ENCODE data around the gene PIWIL4. TPM values are rescaled to one million over a fixed set of nuclear protein-coding genes. Genes with fewer than 3 reads are reported as not detected.
A peak's percentile ranks its signal among the peaks of the same experiment; 100 is the strongest.
"Not testable (repeated sequence)": the region's sequence is repeated elsewhere in the genome, so short reads cannot be mapped to it uniquely, and the experiment has no call there.

The PIWIL4 gene
- total RNA-seq, 1 donor from 2014 or later, result 0.78 TPM

- ATAC-seq (ENCODE audit: poor library complexity) (no peak), DNase-seq (peak; percentile 53)
- intact Hi-C loops (cut with DNase I), result no loop called here
These were observed 21.7 kb upstream of the PIWIL4 start for GRCh38 chr11:94545264-94546161.

- ATAC-seq (ENCODE audit: poor library complexity) (no peak), DNase-seq (no peak)
- intact Hi-C loops (cut with DNase I), result no loop called here
These were observed 21.1 kb upstream of the PIWIL4 start for GRCh38 chr11:94546162-94546470.

- no peak for DNase-seq
- ATAC-seq (ENCODE audit: poor library complexity), result no peak
- intact Hi-C loops (cut with DNase I), result no loop called here
These were observed 20.3 kb upstream of the PIWIL4 start for GRCh38 chr11:94546886-94547285.

GRCh38 chr11:94549146-94549545, 18.0 kb upstream of the PIWIL4 start:
- no peak for DNase-seq
- ATAC-seq (ENCODE audit: poor library complexity), result no peak
- intact Hi-C loops (cut with DNase I), result no loop called here

GRCh38 chr11:94550513-94550912, 16.7 kb upstream of the PIWIL4 start:
- DNase-seq (no peak), ATAC-seq (ENCODE audit: poor library complexity) (no peak)
- intact Hi-C loops (cut with DNase I), result no loop called here

GRCh38 chr11:94553938-94554337, 13.2 kb upstream of the PIWIL4 start:
- no peak for DNase-seq

GRCh38 chr11:94555752-94556329, 11.3 kb upstream of the PIWIL4 start:
- DNase-seq; intact Hi-C loops (cut with DNase I); ATAC-seq (ENCODE audit: poor library complexity): not testable (repeated sequence)

More at GRCh38 chr11:94553938-94554337, 13.2 kb upstream of the PIWIL4 start:
- intact Hi-C loops (cut with DNase I), result no loop called here
- ATAC-seq (ENCODE audit: poor library complexity), result no peak

- ATAC-seq (ENCODE audit: poor library complexity) (no peak), DNase-seq (no peak)
- intact Hi-C loops (cut with DNase I), result no loop called here
These were observed 9.7 kb upstream of the PIWIL4 start for GRCh38 chr11:94557421-94557820.

GRCh38 chr11:94557992-94558391, 9.2 kb upstream of the PIWIL4 start:
- intact Hi-C loops (cut with DNase I), result no loop called here
- no peak for ATAC-seq (ENCODE audit: poor library complexity)
- no peak for DNase-seq

GRCh38 chr11:94558468-94558867, 8.7 kb upstream of the PIWIL4 start:
- intact Hi-C loops (cut with DNase I), result no loop called here
- no peak for DNase-seq
- ATAC-seq (ENCODE audit: poor library complexity), result no peak

GRCh38 chr11:94558932-94559331, 8.2 kb upstream of the PIWIL4 start:
- no peak for DNase-seq
- ATAC-seq (ENCODE audit: poor library complexity), result no peak
- intact Hi-C loops (cut with DNase I), result no loop called here

- intact Hi-C loops (cut with DNase I), result no loop called here
- no peak for DNase-seq
- ATAC-seq (ENCODE audit: poor library complexity), result no peak
These were observed 7.8 kb upstream of the PIWIL4 start for GRCh38 chr11:94559361-94559760.

GRCh38 chr11:94560834-94561233, 6.3 kb upstream of the PIWIL4 start:
- ATAC-seq (ENCODE audit: poor library complexity), result no peak
- intact Hi-C loops (cut with DNase I), result loop anchor here (5.0 kb wide), 1 partner anchor 44 kb away; no protein-coding TSS in a partner anchor
- DNase-seq, result no peak

GRCh38 chr11:94563176-94563847, 3.9 kb upstream of the PIWIL4 start:
- ATAC-seq (ENCODE audit: poor library complexity) (peak; percentile 95), DNase-seq (no peak)
- intact Hi-C loops (cut with DNase I), result loop anchor here (5.0 kb wide), 1 partner anchor 46 kb away; no protein-coding TSS in a partner anchor

GRCh38 chr11:94563848-94564467, 3.2 kb upstream of the PIWIL4 start:
- intact Hi-C loops (cut with DNase I), result loop anchor here (5.0 kb wide), 1 partner anchor 47 kb away; no protein-coding TSS in a partner anchor
- no peak for ATAC-seq (ENCODE audit: poor library complexity)
- no peak for DNase-seq

- no peak for DNase-seq
- intact Hi-C loops (cut with DNase I), result no loop called here
These were observed 1.0 kb downstream of the PIWIL4 start for GRCh38 chr11:94568200-94568599.

GRCh38 chr11:94568717-94569116, 1.5 kb downstream of the PIWIL4 start:
- DNase-seq (no peak), ATAC-seq (ENCODE audit: poor library complexity) (no peak)
- intact Hi-C loops (cut with DNase I), result no loop called here

More at GRCh38 chr11:94568200-94568599, 1.0 kb downstream of the PIWIL4 start:
- ATAC-seq (ENCODE audit: poor library complexity), result no peak

GRCh38 chr11:94572975-94573374, 5.8 kb downstream of the PIWIL4 start:
- DNase-seq; intact Hi-C loops (cut with DNase I); ATAC-seq (ENCODE audit: poor library complexity): not testable (repeated sequence)
